Measurements from ENCODE around the gene FSHR. TPM values are rescaled to one million over a fixed set of nuclear protein-coding genes. Genes with fewer than 3 reads are reported as not detected.

FSHR gene
- total and polyA plus RNA-seq, 2 of the 4 experiments (the other 2 are of a cell fraction), result not detected

- H2AFZ ChIP-seq (replicated peaks; ENCODE audit: low read length, poor library complexity), result no peak overlapping the region
- TF ChIP-seq CEBPB (IDR thresholded peaks at IDR 0.05; ENCODE audit: low read depth, low read length) (no peak; the same call in 1 of the 2 replicates), SMC3 (IDR thresholded peaks at IDR 0.05; ENCODE audit: low read depth, low read length) (no peak), CTCF (conservative IDR thresholded peaks at IDR 0.05; ENCODE audit: low read depth, low read length) (no peak), RAD21 (IDR thresholded peaks at IDR 0.05; ENCODE audit: low read length) (no peak), FOS (IDR thresholded peaks at IDR 0.05; ENCODE audit: low read depth, low read length) (no peak), MAZ (IDR thresholded peaks at IDR 0.05; ENCODE audit: borderline replicate concordance, low read depth, low read length) (no peak), NFE2L2 (IDR thresholded peaks at IDR 0.05; ENCODE audit: low read depth, low read length) (no peak), MXI1 (IDR thresholded peaks at IDR 0.05; ENCODE audit: borderline replicate concordance, low read depth, low read length) (no peak), RFX5 (IDR thresholded peaks at IDR 0.05; ENCODE audit: low read depth, low read length) (no peak), RCOR1 (IDR thresholded peaks at IDR 0.05; ENCODE audit: insufficient replicate concordance, low read length) (no peak), MAFK (IDR thresholded peaks at IDR 0.05; ENCODE audit: low read depth, low read length) (no peak), ELK1 (IDR thresholded peaks at IDR 0.05; ENCODE audit: borderline replicate concordance, low read depth, low read length) (no peak), CHD1 (IDR thresholded peaks at IDR 0.05; ENCODE audit: low read depth, low read length) (no peak), USF2 (IDR thresholded peaks at IDR 0.05; ENCODE audit: low read depth, low read length) (no peak), BHLHE40 (IDR thresholded peaks at IDR 0.05; ENCODE audit: low read depth, low read length) (no peak), POLR2A (IDR thresholded peaks at IDR 0.05; ENCODE audit: low read depth, low read length) (no peak)
- no peak overlapping the region for H4K5ac ChIP-seq (ENCODE audit: low read depth, low read length)
- H3K27me3 ChIP-seq (ENCODE audit: control insufficient read depth, insufficient read depth, low read length), result 0 out of 2 replicates have a peak, but pooled peaks cover 1% of the 10 kb centered on the region
- no peak overlapping the region for H4K8ac ChIP-seq (ENCODE audit: low read depth in 2 of 2, low read length in 2 of 2)
- H3K4me3 ChIP-seq (ENCODE audit: insufficient read depth, low read depth, low read length), result no peak overlapping the region
- H3K4ac ChIP-seq (ENCODE audit: low read depth, low read length), result no peak overlapping the region
- H4K20me1 ChIP-seq (ENCODE audit: insufficient read depth, low read length), result no peaks in the 10 kb centered on the region
- H3K14ac ChIP-seq (replicated peaks; ENCODE audit: low read depth, low read length), result no peak overlapping the region
- no peaks in the 10 kb centered on the region for H3K4me1 ChIP-seq (ENCODE audit: control insufficient read depth, insufficient read depth, low read length)
- BruUV-seq (replicated peaks), result no TSS peak
- no peak overlapping the region for H3K18ac ChIP-seq (ENCODE audit: low read depth, low read length)
- DNase-seq, result no peak
- H3K9me3 ChIP-seq (ENCODE audit: control insufficient read depth, insufficient read depth, low read length), result no peaks in the 10 kb centered on the region
- H2BK15ac ChIP-seq (ENCODE audit: low read depth, low read length), result no peak overlapping the region
- H3K36me3 ChIP-seq (ENCODE audit: control insufficient read depth, insufficient read depth, low read length), result no peaks in the 10 kb centered on the region
- H2BK5ac ChIP-seq (ENCODE audit: low read depth, low read length, poor library complexity, severe bottlenecking), result no peak overlapping the region
- dilution Hi-C loops (cut with HindIII; ENCODE audit: low sequenced_read_pairs, unreplicated experiment), result no loop called here
- H2BK120ac ChIP-seq (ENCODE audit: low read depth, low read length), result no peak overlapping the region
- H2BK20ac ChIP-seq (ENCODE audit: low read depth, low read length), result no peak overlapping the region
- in situ Hi-C loops (cut with MboI; ENCODE audit: low sequenced_read_pairs), result no loop called here
- H4K91ac ChIP-seq (ENCODE audit: insufficient read depth, low read depth, low read length), result no peak overlapping the region
- WGBS, 2 experiments (ENCODE audit: extremely low coverage in 2 of 2, insufficient read length in 1 of 2), result 40% methylated on average over 1 of the region's 6 CpGs; no CpG with 5 or more reads in 1 of the 2 experiments
- ChIA-PET CTCF (no interaction called here), POLR2A (ENCODE audit: unreplicated experiment) (no interaction called here)
- no peak for ATAC-seq (ENCODE audit: low read depth)
- intact Hi-C loops (cut with micrococcal nuclease), result no loop called here
- no peak overlapping the region for H2AK5ac ChIP-seq (ENCODE audit: low read depth, low read length)
- no peak overlapping the region for H2AK9ac ChIP-seq (replicated peaks; ENCODE audit: low read depth, low read length, poor library complexity)
- H3K56ac ChIP-seq (ENCODE audit: extremely low read depth, insufficient read depth, low read length), result no peak overlapping the region
- H3K4me2 ChIP-seq (ENCODE audit: low read depth, low read length), result no peak overlapping the region
- no peak overlapping the region for H3K9ac ChIP-seq (ENCODE audit: low read depth, low read length)
- no peak overlapping the region for H3K27ac ChIP-seq (ENCODE audit: insufficient read depth, low read length)
- H3K23ac ChIP-seq (ENCODE audit: low read depth, low read length), result no peak overlapping the region
- H3K79me1 ChIP-seq (ENCODE audit: low read depth in 1 of 2, low read length in 2 of 2), result no peaks in the 10 kb centered on the region
- H3K9me1 ChIP-seq (ENCODE audit: insufficient read depth, low read length), result no peaks in the 10 kb centered on the region
Measured at GRCh38 chr2:48929571-48930301, 224.6 kb downstream of the FSHR start.

Measured in IMR-90 (cell line).